HG03139 (cell line): ENCODE data around the gene PIGM.

Experiments used
- ATAC-seq: cut with Tn5 transposase; IDR thresholded peaks from one replicate; pipeline ENCODE4 v1.9.1; 2021; ENCODE audit not compliant: unreplicated experiment

The PIGM gene

DNA sequence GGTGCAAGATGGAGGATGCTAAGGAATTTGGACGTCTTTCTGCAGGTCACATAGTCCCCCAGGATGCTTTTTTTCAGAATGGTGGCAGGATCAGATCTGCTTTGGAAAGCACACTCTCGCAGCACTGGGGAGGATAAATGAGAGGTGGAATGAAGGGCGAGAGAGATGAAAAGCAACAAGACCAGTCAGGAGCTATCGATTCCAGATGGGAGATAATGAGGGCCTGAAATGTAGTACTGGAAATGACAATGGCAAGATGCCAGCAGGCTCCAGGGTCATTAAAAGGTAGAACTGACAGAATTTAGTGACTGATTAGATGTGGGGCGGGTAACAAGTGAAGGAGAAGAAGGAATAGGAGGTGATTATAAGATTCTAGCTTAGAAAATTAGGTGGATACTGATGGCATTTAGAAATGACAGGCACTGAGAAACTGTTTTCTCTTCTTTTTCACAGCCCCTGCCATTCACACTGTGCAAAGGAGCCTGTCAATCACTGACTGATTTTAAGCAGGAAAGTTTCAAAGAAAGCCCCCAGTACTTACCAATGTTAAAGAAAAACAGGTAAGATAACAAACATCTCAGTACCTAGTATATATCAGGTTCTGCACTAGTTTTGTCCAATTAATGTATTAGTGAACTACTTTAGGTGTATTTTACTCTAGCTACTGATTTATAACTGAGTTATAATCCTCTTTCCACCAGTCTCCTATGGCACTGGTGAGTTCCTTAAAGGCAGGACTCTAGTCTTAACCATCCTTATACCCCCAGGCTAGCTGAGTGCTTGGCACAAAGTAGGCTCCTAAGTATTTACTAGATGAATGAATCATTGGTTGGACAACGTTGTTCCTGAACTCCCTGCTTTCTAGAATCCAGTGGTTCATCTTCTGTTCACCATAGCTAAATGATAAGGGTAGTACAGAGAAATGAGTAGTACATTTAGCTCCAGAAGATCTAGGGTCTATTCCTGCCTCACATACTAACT, 9.2 kb downstream of the PIGM start:
- no peak for ATAC-seq

DNA sequence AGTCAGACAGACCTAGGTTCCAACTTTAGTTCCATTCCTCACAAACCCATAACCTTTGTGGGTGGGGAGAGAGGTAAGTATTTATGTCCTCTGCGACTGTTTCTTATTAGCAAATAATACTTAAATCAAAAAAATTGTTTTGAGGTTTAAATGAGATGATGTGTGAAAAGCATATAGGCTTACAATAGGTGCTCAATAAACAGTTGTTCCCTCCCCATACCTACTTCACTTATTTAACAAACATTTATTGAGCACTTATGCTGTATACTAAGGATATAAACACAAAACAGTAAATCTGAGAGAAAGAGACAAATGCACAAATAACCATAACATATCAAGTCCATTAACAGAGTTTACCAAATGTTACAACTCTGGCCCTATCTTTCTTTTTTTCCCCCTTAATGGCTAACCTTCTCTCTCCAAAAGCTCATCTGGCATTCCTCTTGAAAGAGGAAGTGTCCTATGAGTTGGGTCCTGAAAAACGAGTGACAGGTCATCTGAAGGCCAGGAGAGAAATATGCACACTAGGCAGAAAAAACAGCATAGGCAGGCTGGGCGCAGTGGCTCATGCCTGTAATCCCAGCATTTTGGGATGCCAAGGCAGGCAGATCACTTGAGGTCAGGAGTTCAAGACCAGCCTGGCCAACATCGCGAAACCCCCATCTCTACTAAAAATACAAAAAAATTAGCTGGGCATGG, 10.3 kb downstream of the PIGM start:
- no peak for ATAC-seq

DNA sequence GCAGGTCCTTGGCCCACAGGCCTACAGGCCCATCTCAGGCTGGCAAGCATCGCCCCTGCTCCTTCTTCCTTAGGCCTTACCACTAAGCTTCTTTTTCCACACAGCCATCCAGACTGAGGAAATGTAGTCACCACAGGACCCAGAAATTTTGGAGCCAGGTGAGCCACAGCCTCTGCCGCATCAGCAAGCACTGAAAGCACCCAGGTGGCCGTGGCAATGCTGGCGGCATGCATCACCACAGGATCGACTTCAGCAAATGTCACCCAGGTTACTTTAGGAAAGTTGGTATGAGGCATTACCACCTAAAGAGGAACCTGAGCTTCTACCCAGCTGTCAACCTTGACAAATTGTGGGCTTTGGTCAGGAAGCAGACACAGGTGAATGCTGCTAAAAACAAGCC, 11.6 kb downstream of the PIGM start:
- no peak for ATAC-seq

DNA sequence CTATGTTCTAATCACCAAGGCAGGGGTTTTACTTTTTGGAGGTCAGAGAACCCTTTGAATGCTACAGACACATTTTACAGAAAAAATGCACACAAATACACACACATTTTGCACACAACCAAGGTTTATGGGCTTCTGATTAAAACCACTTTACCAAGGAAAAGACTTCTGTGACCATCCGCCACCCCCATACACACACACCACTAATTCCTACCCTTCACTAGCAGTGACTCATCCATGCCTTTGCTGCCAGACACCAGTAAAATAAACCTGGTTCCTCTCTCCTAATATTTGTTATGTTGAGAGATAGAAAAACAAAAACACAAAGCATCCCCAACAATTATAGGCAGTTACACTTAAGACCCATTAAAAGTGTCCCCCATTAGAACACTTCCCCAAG, 12.9 kb downstream of the PIGM start:
- ATAC-seq = no peak

DNA sequence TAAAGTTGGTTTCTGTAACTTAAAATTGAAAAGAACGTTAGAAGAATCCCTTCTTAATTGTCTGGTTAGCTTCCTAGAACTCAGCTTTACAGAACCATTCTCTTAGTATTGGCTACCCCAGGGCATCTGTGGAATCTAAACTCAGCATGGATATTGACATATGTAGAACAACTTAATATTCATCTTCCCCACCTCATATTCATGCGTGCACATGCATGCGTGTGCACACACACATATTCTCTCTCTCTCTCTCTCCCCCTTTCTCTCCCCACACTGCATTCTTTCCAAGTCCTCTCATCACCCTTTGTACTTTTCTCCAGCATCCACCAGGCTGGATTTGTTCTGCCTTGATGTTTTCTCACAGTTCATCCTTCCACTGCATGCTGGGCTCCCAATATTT, 13.4 kb downstream of the PIGM start:
- ATAC-seq = no peak

DNA sequence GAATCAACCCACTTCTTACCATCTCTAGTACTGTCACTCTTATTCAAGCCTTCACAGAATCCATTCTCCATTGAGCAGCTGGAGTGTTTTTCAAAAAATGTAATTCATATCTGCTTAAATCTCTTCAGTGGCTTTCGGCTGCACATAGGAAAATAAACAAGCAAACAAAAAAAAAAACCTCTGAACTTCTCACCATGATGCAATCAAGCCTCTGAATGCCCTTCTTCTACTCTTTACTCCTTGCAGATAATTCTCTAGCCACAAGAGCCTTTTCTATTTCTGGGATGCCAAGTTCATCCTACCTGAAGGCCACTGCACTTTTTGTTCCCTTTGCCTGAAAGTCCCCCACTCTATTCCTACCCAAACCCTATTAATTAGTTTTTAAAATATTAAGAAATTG, 14.2 kb downstream of the PIGM start:
- ATAC-seq = no peak

DNA sequence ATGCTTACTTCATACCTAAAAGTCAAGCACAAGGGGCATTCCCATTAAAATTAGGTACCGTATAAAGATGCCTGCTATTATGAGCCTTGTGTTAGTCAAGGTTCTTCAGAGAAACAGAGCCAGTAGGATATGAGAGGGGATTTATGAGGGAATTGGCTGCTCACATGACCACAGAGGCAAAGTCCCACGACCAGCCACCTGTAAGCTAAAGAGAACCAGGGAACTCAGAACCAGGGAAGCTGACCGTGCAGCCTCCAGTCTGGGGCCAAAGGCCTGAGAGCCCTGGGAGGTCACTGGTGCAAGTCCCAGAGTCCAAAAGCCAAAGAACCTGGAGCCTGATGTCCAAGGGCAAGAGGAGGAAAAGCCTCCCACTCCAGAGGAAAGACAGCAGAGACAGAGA, 20.0 kb downstream of the PIGM start:
- no peak for ATAC-seq

DNA sequence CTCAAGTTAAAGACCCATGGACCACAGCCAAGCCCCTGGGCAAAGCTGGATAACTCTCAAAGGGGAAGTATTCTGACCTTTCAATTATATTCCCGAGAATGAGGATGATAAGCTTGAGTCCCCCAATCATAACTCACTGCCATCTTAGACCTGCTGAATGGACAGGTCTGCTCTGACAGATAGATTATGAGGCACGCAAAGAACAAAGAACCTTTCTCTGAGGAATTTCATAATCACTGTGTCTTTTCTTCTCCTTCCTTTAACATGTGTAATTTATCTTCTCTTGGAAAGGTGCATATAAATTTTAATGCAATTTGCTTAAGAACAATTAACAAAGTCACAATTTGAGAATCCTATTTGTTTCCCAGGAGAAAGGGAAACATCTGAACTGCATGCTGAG, 22.0 kb downstream of the PIGM start:
- ATAC-seq = no peak

DNA sequence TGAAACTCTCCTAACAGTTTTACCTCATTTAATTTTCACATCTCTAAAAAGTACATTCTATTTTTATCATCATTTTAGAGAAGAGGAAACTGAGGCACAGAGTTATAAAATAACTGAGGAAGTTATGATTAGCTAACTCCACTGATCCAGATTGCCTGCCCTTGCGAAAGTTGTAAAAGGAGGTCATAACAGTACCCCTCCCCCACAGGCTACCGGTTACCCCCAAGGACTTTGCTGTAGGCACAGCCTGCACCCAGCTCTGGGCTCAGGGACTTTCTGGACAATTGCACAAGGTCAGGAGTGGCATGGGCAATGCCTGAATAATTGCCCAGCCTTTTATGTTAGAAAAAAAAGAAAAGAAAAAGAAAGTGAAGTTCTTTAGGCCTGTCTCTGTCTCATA, 22.7 kb downstream of the PIGM start:
- ATAC-seq = no peak

DNA sequence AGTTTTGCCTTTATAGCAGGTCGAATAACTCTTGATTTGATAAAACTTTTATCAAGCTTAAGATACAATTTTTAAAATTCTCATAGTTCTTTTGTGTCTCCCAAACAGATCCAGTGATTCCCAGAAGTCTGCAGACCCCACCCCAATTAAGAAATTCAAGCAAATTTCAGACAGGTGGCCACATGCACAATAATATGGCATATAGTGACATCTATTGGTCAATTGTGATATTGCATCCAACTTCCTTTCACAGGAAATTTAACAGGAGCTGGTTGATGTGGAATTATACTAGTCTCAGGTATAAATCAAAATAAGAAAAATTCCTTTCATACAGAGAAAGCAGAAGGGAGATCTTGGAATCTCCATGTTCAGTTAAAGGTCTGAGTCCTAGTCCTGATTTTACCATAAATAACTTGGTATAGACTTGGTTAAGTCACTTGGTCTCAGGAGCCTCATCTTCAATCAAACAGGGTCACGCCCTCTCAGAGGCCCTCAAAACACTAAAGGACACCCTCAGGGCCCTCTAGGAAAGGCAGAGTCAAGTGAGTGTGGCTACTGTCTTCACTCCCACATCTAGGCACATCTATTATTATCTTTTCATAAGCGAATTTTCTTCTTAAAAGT, 24.1 kb downstream of the PIGM start:
- no peak for ATAC-seq

DNA sequence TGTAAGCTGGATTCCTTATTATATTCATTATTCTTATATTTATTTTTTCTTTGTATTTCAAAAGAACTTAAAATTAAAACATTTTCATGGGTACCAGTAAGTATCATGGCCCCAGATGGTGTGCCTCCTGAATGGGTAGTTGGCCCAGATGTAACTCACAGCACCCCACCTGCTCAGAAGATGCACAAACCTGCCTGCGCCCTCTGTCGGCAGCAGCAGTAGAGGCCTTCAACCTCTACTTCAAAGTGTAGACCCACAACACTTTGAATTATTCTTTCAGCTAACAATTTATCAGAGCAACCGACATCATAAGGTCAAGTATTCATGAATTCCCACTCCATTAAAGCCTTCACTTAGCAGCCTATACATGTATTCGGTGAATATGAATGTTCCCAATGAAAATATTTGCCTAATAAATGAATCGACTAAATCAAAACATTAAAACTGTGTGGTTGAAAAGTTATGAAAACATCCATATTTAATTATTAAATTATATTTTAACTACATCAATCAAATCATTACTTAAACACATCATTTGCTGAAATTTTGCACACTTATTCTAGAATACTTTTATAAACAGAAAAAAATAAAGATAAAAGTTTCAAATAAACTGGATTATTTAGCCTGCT, 25.4 kb downstream of the PIGM start:
- peak; percentile 67 for ATAC-seq

DNA sequence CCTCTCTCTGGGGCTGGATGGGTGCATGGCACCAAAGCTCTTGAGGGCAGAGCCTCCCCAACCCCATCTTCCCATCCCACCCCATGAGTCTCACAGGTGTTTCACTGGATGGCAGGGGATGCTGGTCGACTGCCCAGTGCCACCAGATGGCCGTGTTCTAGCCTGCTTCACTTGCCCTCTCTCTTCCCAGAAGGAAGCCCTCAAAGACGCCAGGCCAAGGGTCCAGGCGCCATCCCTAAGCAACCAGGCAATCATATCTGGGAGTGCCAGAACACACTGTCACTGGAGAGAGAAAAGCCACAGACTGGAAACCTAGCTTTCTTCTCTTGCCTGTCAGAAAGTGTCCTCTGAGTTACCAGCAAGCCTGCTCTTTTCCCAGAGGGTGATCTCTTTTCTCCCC, 26.7 kb downstream of the PIGM start:
- no peak for ATAC-seq

DNA sequence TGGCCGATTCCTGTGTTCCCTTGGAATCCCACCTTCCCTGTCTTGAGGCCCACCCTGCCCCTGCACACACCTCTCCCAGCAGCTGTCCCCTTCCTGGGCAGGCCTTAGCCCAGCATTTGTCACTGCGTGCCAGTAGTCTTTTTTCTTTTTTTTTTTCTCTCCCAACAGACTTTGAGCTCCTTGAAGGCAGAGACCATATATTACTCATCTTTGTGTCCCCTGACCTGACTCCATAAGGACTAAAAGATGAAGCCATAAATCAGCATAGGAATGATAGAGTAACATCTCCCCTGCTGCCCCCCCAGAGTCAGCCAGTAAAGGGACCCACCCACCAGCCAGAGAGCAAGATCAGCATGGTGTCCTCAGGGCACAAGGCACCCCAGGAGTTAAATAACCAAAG, 27.4 kb downstream of the PIGM start:
- no peak for ATAC-seq

DNA sequence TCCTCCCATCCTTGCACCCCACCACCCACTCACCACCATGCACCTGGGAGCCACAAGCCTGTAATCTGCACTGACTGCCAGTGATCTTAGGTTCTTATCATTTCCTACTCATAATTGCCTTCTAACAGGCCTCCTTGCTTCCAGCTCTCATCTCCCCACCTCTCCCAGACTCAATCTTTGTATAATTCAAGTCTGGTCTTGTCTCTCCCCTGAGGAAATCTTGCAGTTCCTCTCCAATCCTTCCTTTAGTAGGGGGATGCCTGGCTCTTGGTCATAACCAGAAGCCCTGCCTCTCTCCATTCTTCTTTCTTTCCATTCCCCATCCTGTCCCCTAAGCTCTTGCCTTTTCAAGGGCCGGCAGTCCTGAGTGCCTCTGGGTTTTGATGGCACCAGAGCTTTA, 27.8 kb downstream of the PIGM start:
- ATAC-seq = no peak

DNA sequence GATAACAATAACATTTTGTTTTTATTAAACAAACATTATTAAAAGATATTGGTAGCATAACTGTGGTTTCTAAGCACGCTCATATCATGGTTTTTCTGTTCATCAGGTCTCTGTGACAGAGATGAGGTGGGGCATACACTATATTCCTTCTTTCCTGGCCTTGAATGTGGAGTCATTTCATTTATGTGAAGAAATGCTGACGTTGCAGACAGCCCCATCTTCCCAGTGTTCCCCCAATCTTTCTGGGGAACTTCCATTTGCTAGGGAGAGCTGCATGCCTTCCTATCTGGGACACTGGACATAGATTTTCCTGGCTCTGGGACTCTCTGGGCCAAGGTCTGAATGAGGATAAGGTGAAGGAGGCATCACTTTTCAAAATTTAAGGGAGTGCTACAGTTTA, 30.4 kb downstream of the PIGM start:
- ATAC-seq = no peak

DNA sequence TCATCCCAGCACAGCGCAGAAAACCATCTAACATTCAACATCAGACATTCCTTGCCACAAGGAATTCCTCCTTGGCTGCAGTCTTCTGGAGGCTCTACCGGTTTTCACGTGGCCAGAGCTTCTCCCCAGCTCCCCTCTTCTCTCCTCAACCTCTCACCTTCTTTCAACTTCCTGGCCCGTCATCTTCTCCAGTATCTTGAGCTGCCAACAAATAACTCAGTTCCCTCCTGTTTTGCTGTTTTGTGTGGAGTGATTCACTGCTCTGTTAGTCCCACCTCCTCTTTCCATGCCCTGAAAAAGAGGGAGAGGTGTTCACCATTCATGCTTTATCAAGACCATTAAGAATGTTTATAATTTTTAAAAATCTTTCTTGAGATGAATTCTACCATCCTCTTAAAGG, 32.6 kb downstream of the PIGM start:
- no peak for ATAC-seq

DNA sequence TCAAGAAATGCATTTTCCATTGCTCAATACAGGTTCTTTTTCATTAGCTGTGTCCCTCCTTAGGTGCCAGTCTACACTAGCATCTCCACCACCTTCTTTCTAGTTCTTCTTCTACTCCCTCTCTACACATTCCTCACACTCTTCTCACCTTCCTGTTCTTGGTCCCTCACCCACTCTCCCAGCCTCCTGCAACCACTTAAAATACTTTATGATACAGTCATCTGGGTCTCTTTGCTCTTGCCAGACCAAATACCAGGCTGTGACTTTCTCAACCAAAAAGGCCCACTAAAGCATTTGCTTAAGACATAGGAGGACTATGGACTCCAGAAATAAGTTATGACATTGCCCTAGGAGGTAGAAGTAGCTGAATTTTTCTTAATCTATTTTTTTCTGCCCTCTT, 35.1 kb downstream of the PIGM start:
- no peak for ATAC-seq

DNA sequence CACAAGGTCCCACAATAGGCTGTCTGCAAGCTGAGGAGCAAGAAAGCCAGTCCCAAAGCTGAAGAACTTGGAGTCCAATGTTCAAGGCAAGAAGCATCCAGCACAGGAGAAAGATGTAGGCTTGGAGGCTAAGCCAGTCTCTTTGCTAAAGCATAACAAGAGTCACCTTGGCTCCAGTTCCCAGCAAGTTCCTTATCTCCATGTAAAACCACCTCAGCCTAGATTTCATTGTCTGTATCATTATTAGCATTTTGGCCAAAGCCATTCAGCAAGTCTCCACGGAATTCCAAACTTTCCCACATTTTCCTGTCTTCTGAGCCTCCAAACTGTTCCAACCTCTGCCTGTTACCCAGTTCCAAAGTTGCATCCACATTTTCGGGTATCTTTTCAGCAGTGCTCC, 36.9 kb downstream of the PIGM start:
- no peak for ATAC-seq

DNA sequence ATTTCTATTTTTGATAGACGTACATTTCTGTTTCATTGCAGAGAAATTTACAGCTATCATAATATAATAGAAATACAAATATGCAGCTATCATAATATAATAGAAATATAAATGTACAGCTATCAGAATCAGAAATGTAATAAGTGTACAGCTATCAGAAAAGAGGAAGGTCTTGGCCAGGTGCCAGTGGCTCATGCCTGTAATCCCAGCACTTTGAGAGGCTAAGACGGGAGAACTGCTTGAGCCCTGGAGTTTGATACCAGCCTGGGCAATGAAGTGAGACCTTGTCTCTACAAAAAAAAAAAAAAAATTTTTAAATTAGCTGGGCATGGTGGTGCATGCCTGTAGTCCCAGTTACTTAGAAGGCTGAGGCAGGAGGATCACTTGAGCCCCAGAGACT, 37.9 kb downstream of the PIGM start:
- ATAC-seq = no peak

DNA sequence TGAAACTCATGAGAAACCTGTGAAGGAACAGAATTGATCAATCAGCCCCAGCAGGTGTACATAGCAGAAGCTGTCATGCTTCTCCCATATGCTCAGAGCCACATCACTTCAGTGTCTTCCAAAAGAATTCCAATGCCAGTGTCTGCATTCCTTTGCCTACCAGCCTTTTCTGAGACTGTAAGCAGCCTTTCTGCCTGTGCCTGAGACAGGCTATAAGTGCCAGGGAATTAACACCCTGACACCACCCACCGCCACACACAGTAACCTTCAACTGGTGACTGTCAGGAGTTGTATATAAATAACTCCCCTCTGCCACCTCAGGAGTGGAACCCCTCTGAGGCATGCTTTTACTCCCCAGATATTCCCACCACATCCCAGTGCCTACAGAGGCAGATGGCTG, 39.6 kb downstream of the PIGM start:
- no peak for ATAC-seq

DNA sequence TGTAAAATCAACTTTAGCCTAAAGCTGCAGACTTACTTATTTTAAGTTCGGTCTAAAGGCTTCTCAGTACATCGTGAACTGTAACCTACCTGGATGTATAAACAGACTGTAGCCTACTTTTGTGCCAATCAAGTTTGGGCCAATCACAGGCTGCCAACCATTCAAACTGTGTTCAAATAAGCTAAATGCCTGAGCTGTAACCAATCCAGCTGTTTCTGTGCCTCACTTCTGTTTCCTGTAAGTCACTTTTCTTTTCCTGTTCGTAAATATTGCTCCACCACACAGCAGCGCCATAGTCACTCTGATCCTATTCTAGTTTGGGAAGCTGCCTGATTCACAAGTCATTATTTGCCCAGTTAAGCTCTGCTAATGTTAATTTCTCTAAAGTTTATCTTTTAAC, 40.3 kb downstream of the PIGM start:
- ATAC-seq = no peak

DNA sequence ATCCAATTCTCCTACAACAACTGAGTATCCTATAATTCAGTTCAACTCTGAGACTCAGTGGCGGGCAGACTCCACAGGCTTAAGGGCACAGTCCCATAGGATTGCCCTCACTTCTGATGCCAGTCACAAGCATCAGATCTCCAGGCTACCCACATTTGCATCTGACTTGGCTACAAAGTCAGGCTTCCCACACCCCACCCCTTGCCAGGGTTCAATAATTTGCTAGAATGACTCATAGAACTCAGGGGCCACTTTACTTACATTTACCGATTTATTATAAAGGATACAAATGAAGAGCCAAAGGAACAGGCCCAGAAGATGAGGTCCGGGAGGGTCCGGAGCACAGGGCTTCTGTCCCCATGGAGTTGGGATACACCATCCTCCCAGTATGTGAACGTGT, 41.8 kb downstream of the PIGM start:
- ATAC-seq = no peak
